Measurements from ENCODE around the gene PCBD2.

The PCBD2 gene

DNA sequence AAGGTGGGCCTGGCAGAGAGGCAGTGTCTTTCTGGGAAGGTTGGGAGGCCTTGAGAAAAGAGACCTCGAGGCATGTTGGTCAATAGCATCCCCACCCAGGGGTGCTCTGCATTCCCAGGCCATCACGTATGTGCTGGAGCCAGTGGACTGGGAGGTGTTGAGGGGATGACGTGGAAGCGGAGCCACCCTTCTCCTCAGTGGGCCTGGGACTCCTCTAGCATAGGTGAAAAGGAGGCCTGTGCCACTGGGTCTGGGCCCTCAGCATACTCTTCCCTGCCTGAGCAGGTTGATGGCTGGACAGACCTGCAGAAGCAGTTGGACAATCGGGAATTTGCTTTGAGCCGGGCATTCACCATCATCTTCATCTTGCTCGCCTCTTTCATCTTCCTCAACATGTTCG, 103.6 kb downstream of the PCBD2 start:
- no peak for DNase-seq

- DNase-seq = no peak
Measured at GRCh38 chr5:135008981-135009735, 104.2 kb downstream of the PCBD2 start.

- DNase-seq = no peak
Measured at GRCh38 chr5:135009736-135010501, 105.0 kb downstream of the PCBD2 start.

- no peak for DNase-seq
Measured at GRCh38 chr5:135010502-135011354, 105.8 kb downstream of the PCBD2 start.

DNA sequence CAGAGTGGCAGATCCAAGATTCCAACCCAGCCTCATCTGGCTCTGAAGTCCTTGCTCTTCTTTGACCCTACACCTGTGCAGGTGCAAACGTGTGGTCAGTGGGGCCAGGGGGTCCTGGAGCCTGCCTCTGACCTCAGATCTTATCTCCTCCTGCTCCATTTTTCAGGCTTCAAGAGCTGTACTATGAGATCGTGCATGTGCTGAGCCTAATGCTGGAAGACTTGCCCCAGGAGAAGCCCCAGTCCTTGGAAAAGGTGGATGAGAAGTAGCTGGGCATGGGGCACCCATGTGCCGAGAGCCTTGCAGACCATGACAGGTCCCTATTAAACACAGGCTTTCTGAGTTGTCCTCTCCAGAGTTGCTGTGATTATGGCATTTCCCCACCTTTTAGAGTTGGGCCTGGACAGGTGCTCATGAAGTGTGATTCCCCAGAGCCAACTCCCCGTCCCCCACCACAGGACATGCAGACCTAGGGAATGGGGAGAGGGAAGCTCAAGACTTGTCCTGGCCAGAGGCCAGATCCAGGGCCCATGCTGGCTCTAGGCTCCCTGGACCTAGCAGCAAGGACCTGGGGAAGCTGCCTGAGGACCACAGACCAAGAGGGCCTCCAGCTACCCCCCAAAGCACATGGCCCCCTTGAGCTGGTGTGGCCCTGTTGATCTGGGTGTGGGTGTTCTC, 106.6 kb downstream of the PCBD2 start:
- no peak for DNase-seq

GRCh38 chr5:135012033-135012588, 107.2 kb downstream of the PCBD2 start:
- DNase-seq = no peak
